Lower leg skin (tissue), 4 donors: ENCODE data around the gene APOA5. TPM values are rescaled to one million over a fixed set of nuclear protein-coding genes. Genes with fewer than 3 reads are reported as not detected.

Source experiments
- DNase-seq, 2 donors: peaks; one replicate each; pipeline ENCODE4 v3.0.0-alpha.2; 2019; ENCODE audit warnings: low spot score in 2 of 2
- H3K4me3 ChIP-seq: fragments of 200-600 bp; sonication (generic); 2 replicates; pipeline ENCODE4 v1.5.1; 2017; ENCODE audit warnings: mild to moderate bottlenecking, low read depth; ENCODE audit not compliant: poor library complexity, severe bottlenecking
- CTCF ChIP-seq, 3 donors: fragments of 450-650 bp; IDR thresholded peaks; one replicate each; pipeline ENCODE4 v1.5.1; 2016; ENCODE audit warnings: antibody characterized with exemption in 3 of 3, mild to moderate bottlenecking in 3 of 3, moderate library complexity in 2 of 3
- POLR2A ChIP-seq, 2 donors: fragments of 450-650 bp; IDR thresholded peaks; one replicate each; pipeline ENCODE4 v1.6.1; 2016 to 2017; ENCODE audit warnings: antibody characterized with exemption in 2 of 2, mild to moderate bottlenecking in 1 of 2, moderate library complexity in 1 of 2
- WGBS, 2 donors: methylation state at CpG; one replicate each; pipeline ENCODE4 v1.1.5; 2018; 5-methylcytosine and 5-hydroxymethylcytosine counted together
- intact Hi-C: fragments of 100-400 bp; cut with DNase I; formaldehyde crosslinking; loops from one replicate; pipeline ENCODE4 v1.15.0; 2023; ENCODE audit warnings: low total_unique reads
- total RNA-seq, 4 donors: library from RNA; depleted of rRNA; stranded (reverse); fragments of >200 nt; gene quantifications; one replicate each; pipeline ENCODE4 v1.1.0, GENCODE V29; 2016

Gene APOA5
- total RNA-seq, 4 donors from 2014 or later = not detected

DNA sequence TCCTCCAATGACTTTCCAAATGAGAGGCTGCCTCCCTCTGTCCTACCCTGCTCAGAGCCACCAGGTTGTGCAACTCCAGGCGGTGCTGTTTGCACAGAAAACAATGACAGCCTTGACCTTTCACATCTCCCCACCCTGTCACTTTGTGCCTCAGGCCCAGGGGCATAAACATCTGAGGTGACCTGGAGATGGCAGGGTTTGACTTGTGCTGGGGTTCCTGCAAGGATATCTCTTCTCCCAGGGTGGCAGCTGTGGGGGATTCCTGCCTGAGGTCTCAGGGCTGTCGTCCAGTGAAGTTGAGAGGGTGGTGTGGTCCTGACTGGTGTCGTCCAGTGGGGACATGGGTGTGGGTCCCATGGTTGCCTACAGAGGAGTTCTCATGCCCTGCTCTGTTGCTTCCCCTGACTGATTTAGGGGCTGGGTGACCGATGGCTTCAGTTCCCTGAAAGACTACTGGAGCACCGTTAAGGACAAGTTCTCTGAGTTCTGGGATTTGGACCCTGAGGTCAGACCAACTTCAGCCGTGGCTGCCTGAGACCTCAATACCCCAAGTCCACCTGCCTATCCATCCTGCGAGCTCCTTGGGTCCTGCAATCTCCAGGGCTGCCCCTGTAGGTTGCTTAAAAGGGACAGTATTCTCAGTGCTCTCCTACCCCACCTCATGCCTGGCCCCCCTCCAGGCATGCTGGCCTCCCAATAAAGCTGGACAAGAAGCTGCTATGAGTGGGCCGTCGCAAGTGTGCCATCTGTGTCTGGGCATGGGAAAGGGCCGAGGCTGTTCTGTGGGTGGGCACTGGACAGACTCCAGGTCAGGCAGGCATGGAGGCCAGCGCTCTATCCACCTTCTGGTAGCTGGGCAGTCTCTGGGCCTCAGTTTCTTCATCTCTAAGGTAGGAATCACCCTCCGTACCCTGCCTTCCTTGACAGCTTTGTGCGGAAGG lies 40.9 kb upstream of the APOA5 start:
- TF ChIP-seq CTCF (IDR thresholded peaks at IDR 0.05) (no peak), POLR2A (IDR thresholded peaks at IDR 0.05) (no peak)
- H3K4me3 ChIP-seq = no peak overlapping the region
- WGBS, 2 donors = 76 to 88% methylated on average over 12 to 13 of the region's 13 CpGs
- intact Hi-C loops = no loop called here
- no peak for DNase-seq

DNA sequence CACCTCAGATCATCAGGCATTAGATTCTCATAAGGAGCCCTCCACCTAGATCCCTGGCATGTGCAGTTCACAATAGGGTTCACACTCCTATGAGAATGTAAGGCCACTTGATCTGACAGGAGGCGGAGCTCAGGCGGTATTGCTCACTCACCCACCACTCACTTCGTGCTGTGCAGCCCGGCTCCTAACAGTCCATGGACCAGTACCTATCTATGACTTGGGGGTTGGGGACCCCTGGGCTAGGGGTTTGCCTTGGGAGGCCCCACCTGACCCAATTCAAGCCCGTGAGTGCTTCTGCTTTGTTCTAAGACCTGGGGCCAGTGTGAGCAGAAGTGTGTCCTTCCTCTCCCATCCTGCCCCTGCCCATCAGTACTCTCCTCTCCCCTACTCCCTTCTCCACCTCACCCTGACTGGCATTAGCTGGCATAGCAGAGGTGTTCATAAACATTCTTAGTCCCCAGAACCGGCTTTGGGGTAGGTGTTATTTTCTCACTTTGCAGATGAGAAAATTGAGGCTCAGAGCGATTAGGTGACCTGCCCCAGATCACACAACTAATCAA lies 40.2 kb upstream of the APOA5 start:
- TF ChIP-seq POLR2A (IDR thresholded peaks at IDR 0.05) (no peak), CTCF (IDR thresholded peaks at IDR 0.05) (no peak)
- no peak for DNase-seq
- intact Hi-C loops = no loop called here
- H3K4me3 ChIP-seq = no peak overlapping the region
- 93 to 97% methylated on average over 6 to 7 of the region's 7 CpGs for WGBS, 2 donors

DNA sequence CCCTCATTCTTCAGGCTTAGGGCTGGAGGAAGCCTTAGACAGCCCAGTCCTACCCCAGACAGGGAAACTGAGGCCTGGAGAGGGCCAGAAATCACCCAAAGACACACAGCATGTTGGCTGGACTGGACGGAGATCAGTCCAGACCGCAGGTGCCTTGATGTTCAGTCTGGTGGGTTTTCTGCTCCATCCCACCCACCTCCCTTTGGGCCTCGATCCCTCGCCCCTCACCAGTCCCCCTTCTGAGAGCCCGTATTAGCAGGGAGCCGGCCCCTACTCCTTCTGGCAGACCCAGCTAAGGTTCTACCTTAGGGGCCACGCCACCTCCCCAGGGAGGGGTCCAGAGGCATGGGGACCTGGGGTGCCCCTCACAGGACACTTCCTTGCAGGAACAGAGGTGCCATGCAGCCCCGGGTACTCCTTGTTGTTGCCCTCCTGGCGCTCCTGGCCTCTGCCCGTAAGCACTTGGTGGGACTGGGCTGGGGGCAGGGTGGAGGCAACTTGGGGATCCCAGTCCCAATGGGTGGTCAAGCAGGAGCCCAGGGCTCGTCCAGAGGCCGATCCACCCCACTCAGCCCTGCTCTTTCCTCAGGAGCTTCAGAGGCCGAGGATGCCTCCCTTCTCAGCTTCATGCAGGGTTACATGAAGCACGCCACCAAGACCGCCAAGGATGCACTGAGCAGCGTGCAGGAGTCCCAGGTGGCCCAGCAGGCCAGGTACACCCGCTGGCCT lies 38.7 kb upstream of the APOA5 start:
- 91 to 93% methylated on average over 15 to 17 of the region's 17 CpGs for WGBS, 2 donors
- intact Hi-C loops = no loop called here
- TF ChIP-seq POLR2A (IDR thresholded peaks at IDR 0.05) = no peak
- no peak for TF ChIP-seq CTCF (IDR thresholded peaks at IDR 0.05)
- no peak for DNase-seq
- no peak overlapping the region for H3K4me3 ChIP-seq

GRCh38 chr11:116829525-116830183 lies 38.0 kb upstream of the APOA5 start, which contains the start of gene APOC3:
Gene APOC3, plus strand, starts transcription at chr11:116829907. Its CDS starts 676 bp downstream, at chr11:116830583.
- H3K4me3 ChIP-seq = no peak within 1 kb of the TSS
- DNase-seq = no peak
- intact Hi-C loops = no loop called here
- WGBS, 2 donors = 68 to 70% methylated on average over 9 of the region's 9 CpGs
- no peak for TF ChIP-seq POLR2A (IDR thresholded peaks at IDR 0.05)
- no peak for TF ChIP-seq CTCF (IDR thresholded peaks at IDR 0.05)

- no peak for TF ChIP-seq CTCF (IDR thresholded peaks at IDR 0.05)
- DNase-seq = no peak
- no peak overlapping the region for H3K4me3 ChIP-seq
- WGBS, 2 donors = 73 to 75% methylated on average over 8 to 16 of the region's 16 CpGs
- intact Hi-C loops = no loop called here
Observed at GRCh38 chr11:116828632-116829524, 37.2 kb upstream of the APOA5 start.
